NOMO-1 treated with DMSO at 0.1 percent for 48 hours (cell line): Measurements from ENCODE around the gene HDGF.
"Not testable (repeated sequence)": the region's sequence is repeated elsewhere in the genome, so short reads cannot be mapped to it uniquely, and the experiment has no call there.

Experiments used
- DNase-seq: peaks from one replicate; lab custom pipeline; 2025; ENCODE audit not compliant: unreplicated experiment; lab: John Stamatoyannopoulos, UW

The HDGF gene

DNA sequence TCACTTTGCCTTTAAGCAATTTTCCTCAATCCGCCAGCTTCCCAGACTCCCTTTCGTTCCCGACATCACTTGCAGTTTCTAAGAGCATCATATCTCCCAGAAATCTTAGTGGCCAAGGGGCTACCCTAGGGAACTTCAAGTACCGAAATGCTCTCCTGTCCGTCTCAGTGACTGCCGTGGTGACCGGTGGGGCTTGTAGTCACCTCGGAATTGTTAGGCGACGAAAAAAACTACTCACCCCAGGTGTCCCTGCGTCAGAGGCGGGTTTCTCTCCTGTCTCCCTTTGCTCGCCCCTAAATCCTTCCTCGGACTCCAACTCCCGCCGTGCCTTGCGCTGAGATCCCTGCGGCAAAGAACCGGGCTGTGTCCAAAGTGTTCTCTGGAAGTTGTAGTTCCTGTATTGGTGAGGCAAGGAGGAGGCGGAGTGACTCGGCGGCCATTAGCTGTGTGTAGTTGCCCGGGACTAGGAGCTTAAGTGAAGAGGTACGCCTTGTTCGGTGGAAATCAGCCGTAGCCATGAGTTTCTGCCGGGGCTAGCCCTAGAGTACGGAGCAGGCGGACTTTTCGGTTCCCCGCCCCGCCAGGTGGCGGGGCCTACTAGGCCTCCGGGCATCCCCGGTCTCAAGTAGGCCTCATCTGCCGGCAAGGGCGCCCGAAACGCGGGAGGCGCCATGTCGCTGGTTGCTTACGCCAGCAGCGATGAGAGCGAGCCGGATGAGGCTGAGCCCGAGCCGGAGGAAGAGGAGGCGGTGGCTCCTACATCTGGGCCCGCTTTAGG lies 15.8 kb upstream of the HDGF start, which contains the start of gene PRCC:
PRCC (plus strand) TSS at position 435 of the 778 bp plus-strand sequence; CDS start at position 672, 237 bp downstream.
- peak; percentile 100 for DNase-seq

DNA sequence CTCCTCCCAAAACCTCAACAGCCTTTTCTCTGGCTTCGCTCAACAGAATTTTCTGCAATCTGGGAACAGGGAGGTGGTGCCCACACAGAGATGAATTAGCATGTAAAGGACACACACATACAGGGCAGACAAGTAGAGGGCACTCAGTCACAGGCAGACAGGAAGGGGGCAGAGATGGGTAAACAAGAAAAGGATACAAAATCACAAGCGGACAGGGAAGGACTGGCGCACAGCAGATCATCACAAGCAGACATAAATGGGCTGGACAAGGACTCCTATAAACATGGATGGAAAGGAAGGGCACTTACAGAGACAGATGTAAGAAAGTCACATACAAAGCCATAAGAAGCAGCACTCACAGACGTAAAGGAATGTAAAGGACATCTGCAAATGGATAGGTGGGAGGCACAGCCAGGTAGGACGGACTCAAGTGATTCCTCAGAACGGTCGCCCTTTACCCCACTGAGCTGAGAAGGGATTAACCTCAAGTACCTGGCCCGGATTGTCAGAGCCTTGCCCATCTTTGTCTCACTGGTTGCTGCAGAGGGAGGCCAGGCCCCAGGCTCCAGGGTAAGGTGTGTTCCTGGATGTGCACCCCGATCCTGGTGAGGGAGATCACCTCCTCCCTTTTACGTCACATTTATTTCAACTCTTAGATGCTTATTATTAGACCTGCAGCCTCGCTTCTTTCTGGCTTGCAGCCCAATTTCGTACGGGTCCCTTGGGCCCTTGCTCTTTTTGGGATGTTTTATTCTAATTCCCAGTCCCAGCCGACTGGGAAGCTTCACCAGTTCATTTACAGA lies 15.0 kb upstream of the HDGF start:
- DNase-seq: no peak

GRCh38 chr1:156765666-156766065 lies 14.2 kb upstream of the HDGF start:
- DNase-seq: peak; percentile 66

DNA sequence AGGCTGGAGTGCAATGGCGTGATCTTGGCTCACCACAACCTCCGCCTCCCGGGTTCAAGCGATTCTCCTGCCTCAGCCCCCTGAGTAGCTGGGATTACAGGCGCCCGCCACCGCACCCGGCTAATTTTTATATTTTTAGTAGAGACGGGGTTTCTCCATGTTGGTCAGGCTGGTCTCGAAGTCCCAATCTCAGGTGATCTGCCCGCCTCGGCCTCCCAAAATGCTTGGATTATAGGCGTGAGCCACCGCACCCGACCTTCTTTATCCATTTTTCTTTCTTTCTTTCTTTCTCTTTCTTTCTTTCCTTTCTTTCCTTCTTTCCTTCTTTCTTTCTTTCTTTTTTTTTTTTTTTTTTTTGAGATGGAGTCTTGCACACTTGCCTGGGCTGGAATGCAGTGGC lies 13.7 kb upstream of the HDGF start:
- not testable (repeated sequence) for DNase-seq

GRCh38 chr1:156760796-156761104 lies 9.3 kb upstream of the HDGF start:
- DNase-seq: no peak

GRCh38 chr1:156760092-156760795 lies 8.8 kb upstream of the HDGF start:
- DNase-seq: no peak

DNA sequence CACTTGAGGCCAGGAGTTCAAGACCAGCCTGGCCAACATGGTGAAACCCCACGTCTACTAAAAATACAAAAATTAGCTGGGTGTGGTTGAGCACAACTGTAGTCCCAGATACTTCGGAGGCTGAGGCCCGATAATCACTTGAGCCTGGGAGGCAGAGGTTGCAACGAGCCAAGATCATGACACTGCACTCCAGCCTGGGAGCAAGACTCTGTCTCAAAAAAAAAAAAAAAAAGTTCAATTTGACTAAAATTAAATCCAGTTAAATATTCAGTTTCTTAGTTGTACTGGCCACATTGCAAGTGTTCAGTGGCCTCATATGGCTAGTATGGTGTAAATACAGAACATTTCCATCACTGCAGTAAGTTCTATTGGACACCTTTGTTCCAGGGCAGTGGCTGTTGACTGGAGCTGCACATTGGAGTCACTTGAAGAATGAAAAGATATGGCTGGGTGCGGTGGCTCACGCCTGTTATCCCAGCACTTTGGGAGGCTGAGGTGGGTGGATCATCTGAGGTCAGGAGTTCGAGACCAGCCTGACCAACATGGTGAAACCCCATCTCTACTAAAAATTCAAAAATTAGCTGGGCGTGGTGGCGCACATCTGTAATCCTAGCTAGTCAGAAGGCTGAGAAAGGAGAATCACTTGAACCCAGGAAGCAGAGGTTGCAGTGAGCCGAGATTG lies 6.2 kb upstream of the HDGF start:
- DNase-seq: not testable (repeated sequence)

- DNase-seq: no peak
Measured at GRCh38 chr1:156756355-156756754, 4.9 kb upstream of the HDGF start.

DNA sequence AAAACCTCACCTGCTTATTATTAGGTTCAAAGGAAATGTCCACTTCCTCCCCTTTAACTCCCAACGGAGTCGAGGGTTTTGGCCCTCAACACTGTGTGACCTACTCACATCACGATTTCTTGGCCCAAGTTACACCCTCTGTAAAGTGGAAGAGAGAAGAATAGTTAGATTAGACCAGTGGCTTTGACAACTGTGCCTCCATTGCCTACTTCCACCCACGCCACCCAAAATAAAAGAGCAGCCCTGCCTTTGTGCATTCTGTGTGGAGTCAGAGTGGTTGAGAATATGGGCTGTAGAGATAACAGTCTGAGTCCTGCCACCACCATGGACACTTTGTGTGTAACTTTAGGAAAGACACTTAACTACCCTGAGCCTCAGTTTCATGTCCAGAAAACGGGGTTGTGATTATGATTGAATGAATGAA lies 4.1 kb upstream of the HDGF start:
- DNase-seq: no peak

DNA sequence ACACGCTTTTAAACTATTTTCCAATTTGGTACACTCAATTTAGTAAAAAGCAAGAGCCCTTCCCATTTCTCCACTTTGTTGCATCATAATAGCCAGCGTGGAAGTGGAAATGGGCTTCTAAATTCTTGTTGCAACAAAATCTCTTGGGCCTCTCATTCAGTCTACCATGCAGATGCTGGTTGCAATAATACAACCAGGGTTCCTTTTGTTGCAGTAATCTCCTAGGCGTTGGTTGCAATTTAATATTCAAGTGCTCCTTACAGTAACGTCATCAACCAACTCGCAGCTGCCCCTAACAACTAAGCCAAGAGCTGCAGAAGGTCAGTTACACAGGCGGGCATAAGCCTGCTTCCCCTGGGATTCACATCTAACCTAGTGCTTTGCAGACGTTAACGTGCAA lies 2.7 kb upstream of the HDGF start:
- no peak for DNase-seq

DNA sequence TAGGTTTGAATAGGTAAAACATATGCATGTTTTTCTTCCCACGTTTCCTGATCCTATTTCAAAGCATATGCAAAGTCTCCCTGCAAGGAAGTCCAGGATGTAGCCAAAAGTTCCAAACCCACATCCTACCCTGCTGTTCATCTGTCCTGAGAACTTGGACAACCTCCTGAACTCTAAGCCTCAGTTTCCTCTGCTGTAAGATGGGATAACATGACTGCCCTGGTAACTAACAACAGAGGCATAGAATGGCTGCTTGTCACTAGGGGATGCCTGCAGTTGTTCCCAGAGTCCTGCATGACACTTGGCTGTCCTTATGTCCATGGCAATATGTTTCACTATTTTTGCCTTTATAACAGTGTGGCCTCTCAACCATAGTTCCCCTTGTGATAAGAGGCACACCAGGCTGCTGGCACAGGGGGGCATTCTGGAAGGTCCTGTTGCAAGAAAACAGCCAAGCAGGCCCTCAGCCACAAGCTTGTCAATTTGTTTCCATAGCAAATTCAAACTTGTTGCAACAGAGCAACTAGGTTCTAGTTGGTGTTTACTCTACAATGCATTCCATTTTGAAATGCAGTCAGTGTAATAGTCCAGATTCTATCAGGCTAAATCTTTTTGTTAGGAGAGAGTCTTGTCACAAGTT lies 1.5 kb upstream of the HDGF start:
- peak; percentile 21 for DNase-seq

- peak; percentile 87 for DNase-seq
Measured at GRCh38 chr1:156751757-156752481, 444 bp upstream of the HDGF start.

- no peak for DNase-seq
Measured at GRCh38 chr1:156750711-156751450, 594 bp downstream of the HDGF start.

DNA sequence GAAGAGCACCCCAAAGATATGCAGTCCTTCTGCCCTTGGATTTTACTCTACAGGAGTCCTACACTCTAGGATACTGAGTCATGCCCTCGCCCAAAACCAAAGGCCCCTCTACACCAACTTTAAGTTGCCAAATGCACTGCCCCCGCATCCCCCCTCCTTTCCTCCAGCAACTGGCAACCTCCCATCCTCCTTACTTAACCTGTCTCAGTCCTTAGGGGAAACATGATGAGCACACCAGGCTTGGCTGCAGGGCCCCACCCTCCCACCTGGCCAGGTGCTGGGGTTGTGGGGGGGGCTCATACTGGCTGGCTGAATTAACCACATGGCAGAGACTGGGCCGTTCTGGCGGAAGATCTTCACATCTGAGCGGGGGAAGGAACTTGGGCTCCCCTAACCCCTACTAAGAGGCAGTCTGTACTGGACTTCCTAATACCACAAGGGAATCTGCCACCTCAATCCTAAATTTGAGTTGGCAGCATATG lies 1.2 kb downstream of the HDGF start:
- no peak for DNase-seq

DNA sequence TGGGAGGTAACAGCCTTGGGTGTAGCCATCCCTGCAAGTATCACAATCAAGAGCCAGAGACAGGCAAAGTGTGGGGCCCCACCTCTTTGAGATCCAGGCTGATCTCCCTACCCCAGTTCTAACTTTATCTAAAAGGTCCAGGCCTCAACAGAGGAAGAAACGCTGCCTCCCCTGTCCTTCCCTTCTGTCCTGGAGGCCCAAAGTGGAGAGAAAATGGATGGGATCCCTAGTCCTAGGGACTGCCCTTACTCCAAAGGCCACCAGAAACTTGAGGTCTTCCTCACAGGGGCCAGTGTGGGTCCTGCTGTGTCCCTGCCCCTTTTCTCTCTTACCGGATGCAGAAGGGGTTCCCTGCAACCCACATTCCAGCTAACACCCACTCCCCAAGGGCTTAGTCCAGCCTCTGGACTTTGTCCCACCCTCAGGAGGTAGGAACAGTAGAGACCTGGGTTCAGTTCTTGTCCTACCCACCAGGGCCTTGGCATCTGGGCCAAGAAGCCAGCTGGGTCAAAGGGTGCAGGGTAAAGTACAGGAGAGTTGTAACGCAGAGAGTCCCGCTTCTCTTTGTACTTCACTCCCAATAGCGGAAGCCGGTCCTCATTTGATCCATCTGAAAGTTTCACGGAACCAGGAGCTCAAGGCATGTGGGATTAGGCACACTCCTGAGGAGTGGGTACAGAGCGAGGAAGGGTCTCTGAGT lies 1.9 kb downstream of the HDGF start:
- no peak for DNase-seq

DNA sequence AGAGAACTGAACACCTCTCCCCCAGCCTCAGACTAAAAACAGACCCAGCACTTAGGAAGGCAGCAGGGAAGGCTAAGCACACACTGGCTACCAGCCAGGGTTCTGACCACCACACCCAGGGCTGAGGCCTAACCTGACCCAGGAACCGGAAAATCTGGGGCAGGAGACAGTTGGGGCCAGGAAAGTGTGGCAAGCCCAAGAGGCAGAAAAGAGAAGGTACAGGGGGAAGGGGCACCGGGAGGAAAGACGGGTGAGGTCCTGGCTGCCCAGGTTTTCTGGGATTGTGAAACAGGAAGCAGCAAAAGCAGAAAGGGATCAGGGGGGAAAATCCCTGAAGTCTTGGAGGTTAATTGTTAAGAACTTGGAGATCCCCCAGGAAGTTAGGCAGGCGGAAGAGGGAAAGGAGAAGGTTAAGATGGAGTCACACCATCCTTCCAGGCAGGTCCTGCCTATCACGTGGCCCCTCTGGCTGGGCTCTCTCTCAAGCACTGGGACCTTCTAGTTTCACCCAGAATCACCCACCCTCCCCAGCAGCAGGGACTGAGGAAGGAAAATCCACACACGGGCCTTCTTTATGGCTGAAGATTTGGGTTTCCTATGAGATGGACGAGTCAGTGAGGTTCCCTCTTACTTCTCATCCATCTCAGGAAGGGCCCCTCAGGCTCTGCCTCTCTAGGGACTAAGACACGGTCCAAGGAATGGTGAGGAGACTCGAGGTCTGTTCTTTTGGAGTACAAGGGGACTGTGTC lies 2.6 kb downstream of the HDGF start:
- peak; percentile 14 for DNase-seq

- DNase-seq: no peak
Measured at GRCh38 chr1:156747742-156748669, 3.5 kb downstream of the HDGF start.
